IPS-15b (cell line): ENCODE data around the gene SLC4A8.

Experiments used
- H3K27me3 ChIP-seq: one replicate; pipeline ENCODE4 v1.6.1; 2013; ENCODE audit warnings: low read length; ENCODE audit not compliant: control insufficient read depth, insufficient read depth
- H3K36me3 ChIP-seq: one replicate; pipeline ENCODE4 v1.6.1; 2013; ENCODE audit warnings: low read length; ENCODE audit not compliant: control insufficient read depth, insufficient read depth
- H3K4me1 ChIP-seq: one replicate; pipeline ENCODE4 v1.6.1; 2013; ENCODE audit warnings: mild to moderate bottlenecking, low read length; ENCODE audit not compliant: control insufficient read depth, insufficient read depth
- H3K4me3 ChIP-seq: one replicate; pipeline ENCODE4 v1.5.1; 2013; ENCODE audit warnings: low read depth, low read length
- H3K9ac ChIP-seq: one replicate; pipeline ENCODE4 v1.6.1; 2013; ENCODE audit warnings: low read depth, mild to moderate bottlenecking, low read length
- H3K9me3 ChIP-seq: one replicate; pipeline ENCODE4 v1.6.1; 2013; ENCODE audit warnings: mild to moderate bottlenecking, low read length; ENCODE audit not compliant: control insufficient read depth, insufficient read depth

The SLC4A8 gene

GRCh38 chr12:51388846-51389245, 35.8 kb upstream of the SLC4A8 start:
- Histone ChIP-seq H3K27me3 (no peaks in the 10 kb centered on the region), H3K9me3 (no peaks in the 10 kb centered on the region), H3K9ac (no peak overlapping the region), H3K36me3 (peaks cover 4% of the 10 kb centered on the region), H3K4me3 (no peak overlapping the region), H3K4me1 (peaks cover 9% of the 10 kb centered on the region)

DNA sequence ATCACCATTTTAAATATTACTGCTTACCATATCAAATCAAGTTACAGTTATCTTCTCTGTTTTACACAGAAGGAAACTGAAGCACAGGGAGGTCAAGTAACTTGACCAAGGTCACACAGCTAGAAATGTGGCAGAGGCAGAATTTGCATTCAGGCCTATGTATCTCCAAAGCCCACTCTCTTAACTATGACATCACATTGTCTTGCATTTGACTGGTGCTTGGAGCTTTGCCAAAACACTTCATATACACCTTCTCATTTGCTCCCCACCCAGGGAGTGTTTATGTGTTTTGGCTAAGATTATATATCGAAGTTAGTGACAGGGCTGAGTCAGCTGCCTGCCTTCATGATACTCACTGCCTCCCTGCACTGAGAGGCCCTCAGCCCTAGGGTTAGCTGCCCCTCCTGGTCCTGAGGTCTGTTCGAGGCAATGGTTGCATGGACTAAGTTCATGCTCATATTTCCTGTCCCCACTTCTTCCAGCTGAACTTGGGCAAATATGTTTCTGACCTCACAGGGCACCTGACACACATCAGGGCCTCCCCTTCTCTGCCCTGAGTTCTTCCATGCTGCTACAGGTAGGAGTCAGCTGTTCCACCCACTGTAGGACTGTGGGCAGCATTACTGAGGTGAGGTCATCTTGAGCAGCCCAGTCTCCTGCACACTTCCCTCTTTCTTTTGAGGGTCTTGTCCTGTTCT, 35.2 kb upstream of the SLC4A8 start:
- H3K36me3 ChIP-seq, result peaks cover 4% of the 10 kb centered on the region
- no peaks in the 10 kb centered on the region for H3K27me3 ChIP-seq
- H3K9ac ChIP-seq, result no peak overlapping the region
- H3K4me1 ChIP-seq, result peaks cover 9% of the 10 kb centered on the region
- no peaks in the 10 kb centered on the region for H3K9me3 ChIP-seq
- H3K4me3 ChIP-seq, result no peak overlapping the region

GRCh38 chr12:51390457-51390856, 34.2 kb upstream of the SLC4A8 start:
- H3K9me3 ChIP-seq, result no peaks in the 10 kb centered on the region
- H3K4me3 ChIP-seq, result peak overlapping the region; percentile 87
- peak overlapping the region; percentile 87 for H3K9ac ChIP-seq
- H3K27me3 ChIP-seq, result no peaks in the 10 kb centered on the region
- H3K4me1 ChIP-seq, result peaks cover 9% of the 10 kb centered on the region
- H3K36me3 ChIP-seq, result peaks cover 4% of the 10 kb centered on the region

- Histone ChIP-seq H3K4me1 (peaks cover 9% of the 10 kb centered on the region), H3K27me3 (no peaks in the 10 kb centered on the region), H3K36me3 (peaks cover 4% of the 10 kb centered on the region), H3K4me3 (peak overlapping the region; percentile 87), H3K9me3 (no peaks in the 10 kb centered on the region), H3K9ac (peak overlapping the region; percentile 87)
These were observed 33.7 kb upstream of the SLC4A8 start for GRCh38 chr12:51390891-51391282.

- no peaks in the 10 kb centered on the region for H3K9me3 ChIP-seq
- peak within 1 kb of the TSS; percentile 87 for H3K9ac ChIP-seq
- H3K27me3 ChIP-seq, result no peaks in the 10 kb centered on the region
- H3K36me3 ChIP-seq, result peaks cover 4% of the 10 kb centered on the region
- H3K4me3 ChIP-seq, result peak within 1 kb of the TSS; percentile 94
- peaks cover 9% of the 10 kb centered on the region for H3K4me1 ChIP-seq
These were observed 33.1 kb upstream of the SLC4A8 start, which contains the start of gene GALNT6 for GRCh38 chr12:51391283-51392123. GALNT6 (minus strand) TSS chr12:51391406; CDS start chr12:51379781, 11,625 bp downstream.

- Histone ChIP-seq H3K36me3 (peaks cover 4% of the 10 kb centered on the region), H3K27me3 (no peaks in the 10 kb centered on the region), H3K4me3 (peak overlapping the region; percentile 94), H3K4me1 (peaks cover 9% of the 10 kb centered on the region), H3K9ac (no peak overlapping the region), H3K9me3 (no peaks in the 10 kb centered on the region)
These were observed 31.9 kb upstream of the SLC4A8 start for GRCh38 chr12:51392556-51393237.

DNA sequence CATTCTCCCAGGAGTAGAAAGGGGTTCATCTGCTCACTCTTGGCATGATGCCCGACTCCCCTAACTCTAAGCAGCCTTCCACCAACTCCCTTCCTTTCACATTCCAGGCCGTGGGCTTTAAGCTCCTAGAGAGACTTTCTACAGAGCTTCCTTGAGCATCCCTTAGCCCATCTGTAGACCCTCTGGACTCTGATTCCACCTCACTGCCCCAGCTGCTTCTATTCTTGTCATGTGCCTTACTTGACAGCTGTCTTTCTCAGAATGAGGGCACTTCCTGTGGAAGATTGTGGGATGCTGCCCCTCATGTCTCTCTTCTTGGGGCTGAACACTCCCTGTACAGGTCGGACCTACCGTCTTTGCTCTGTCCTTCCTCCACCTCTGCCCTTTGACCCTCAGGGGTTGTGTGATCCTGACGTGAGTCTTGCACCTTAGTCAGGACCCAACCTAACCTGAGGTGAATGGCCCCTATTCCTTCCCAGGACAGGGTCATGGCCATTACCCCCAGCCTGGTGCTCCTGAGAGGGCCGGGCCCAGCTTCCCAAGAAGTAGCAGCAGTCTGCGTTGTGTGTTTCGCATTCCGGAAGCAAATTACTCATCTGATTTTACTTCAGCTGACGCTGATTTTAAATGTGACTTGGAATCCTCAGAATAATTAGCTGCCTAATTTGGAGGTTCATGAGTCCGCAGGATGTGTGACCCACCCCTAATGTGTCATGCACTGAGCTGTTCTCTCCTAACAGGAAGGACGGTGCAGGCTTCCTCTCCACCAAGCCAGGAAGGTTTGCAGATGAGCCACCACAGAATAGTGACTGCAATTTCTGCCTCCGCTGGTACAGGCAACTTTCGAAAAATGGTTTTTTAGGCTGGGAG, 30.7 kb upstream of the SLC4A8 start:
- Histone ChIP-seq H3K9ac (no peak overlapping the region), H3K36me3 (peaks cover 4% of the 10 kb centered on the region), H3K4me1 (peaks cover 7% of the 10 kb centered on the region), H3K9me3 (no peaks in the 10 kb centered on the region), H3K27me3 (no peaks in the 10 kb centered on the region), H3K4me3 (no peak overlapping the region)

GRCh38 chr12:51395283-51396230, 29.1 kb upstream of the SLC4A8 start:
- no peaks in the 10 kb centered on the region for H3K9me3 ChIP-seq
- H3K9ac ChIP-seq, result no peak overlapping the region
- no peak overlapping the region for H3K4me3 ChIP-seq
- peaks cover 5% of the 10 kb centered on the region for H3K4me1 ChIP-seq
- peaks cover 4% of the 10 kb centered on the region for H3K36me3 ChIP-seq
- no peaks in the 10 kb centered on the region for H3K27me3 ChIP-seq

GRCh38 chr12:51397670-51398069, 27.0 kb upstream of the SLC4A8 start:
- no peaks in the 10 kb centered on the region for H3K9me3 ChIP-seq
- H3K27me3 ChIP-seq, result no peaks in the 10 kb centered on the region
- H3K9ac ChIP-seq, result no peak overlapping the region
- no peak overlapping the region for H3K4me3 ChIP-seq
- peaks cover 2% of the 10 kb centered on the region for H3K4me1 ChIP-seq
- peaks cover 4% of the 10 kb centered on the region for H3K36me3 ChIP-seq

GRCh38 chr12:51399891-51400290, 24.7 kb upstream of the SLC4A8 start:
- no peaks in the 10 kb centered on the region for H3K4me1 ChIP-seq
- no peaks in the 10 kb centered on the region for H3K27me3 ChIP-seq
- H3K36me3 ChIP-seq, result no peaks in the 10 kb centered on the region
- no peaks in the 10 kb centered on the region for H3K9me3 ChIP-seq
- no peak overlapping the region for H3K4me3 ChIP-seq
- H3K9ac ChIP-seq, result no peak overlapping the region
